ENCODE measurements around the gene ZNF844. TPM values are rescaled to one million over a fixed set of nuclear protein-coding genes. Genes with fewer than 3 reads are reported as not detected.
A peak's percentile ranks its signal among the peaks of the same experiment; 100 is the strongest.

The ZNF844 gene
- total and polyA plus RNA-seq, 2 of the 8 experiments (the other 6 are each of a cell fraction or from before 2014, with no cell fraction given) = 3.1 to 9.8 TPM

- H3K4ac ChIP-seq (replicated peaks; ENCODE audit: insufficient read length, low read depth, low read length) = peak within 1 kb of the TSS; percentile 73
- H2AK5ac ChIP-seq (ENCODE audit: low read depth, low read length) = no peak within 1 kb of the TSS
- H3K4me2 ChIP-seq (ENCODE audit: insufficient read depth in 1 of 2, low read depth in 2 of 2, low read length in 2 of 2) = peak within 1 kb of the TSS; percentile 70 to 84
- H3K27me3 ChIP-seq (replicated peaks in 1 of 4; ENCODE audit: control insufficient read depth in 3 of 4, extremely low read depth in 1 of 4, insufficient read depth in 3 of 4, low read length in 3 of 4) = no peaks in the 10 kb centered on the region
- H3K23ac ChIP-seq (ENCODE audit: insufficient read length) = no peak within 1 kb of the TSS
- CTCF ChIA-PET (ENCODE audit: partially characterized antibody) = interaction anchor here (0.8 to 3.4 kb wide), 12 partner anchors 14 to 173 kb away, joined by 3 to 11 read pairs (median 3); partner anchors contain the start of genes ZNF20 and ZNF763
- peaks cover 0 to 3% (median 0%) of the 10 kb centered on the region in 4 experiments; a peak in 2 of 8 replicates for H3K36me3 ChIP-seq (ENCODE audit: control insufficient read depth in 2 of 4, insufficient read depth in 4 of 4, low read length in 3 of 4)
- peak; percentile 87 for FAIRE-seq
- peak within 1 kb of the TSS; percentile 42 to 92 (median 86) for H3K4me3 ChIP-seq (ENCODE audit: extremely low read depth in 1 of 4, insufficient read depth in 2 of 4, low read depth in 3 of 4, low read length in 4 of 4)
- peaks cover 0 to 6% (median 4%) of the 10 kb centered on the region in 4 experiments; a peak in 3 of 7 replicates for H3K4me1 ChIP-seq (replicated peaks in 1 of 4; ENCODE audit: control insufficient read depth in 3 of 4, insufficient read depth in 4 of 4, low read length in 3 of 4)
- H2BK15ac ChIP-seq (ENCODE audit: low read length) = 0 out of 2 replicates have a peak within 1 kb of the TSS, but pooled peaks have one; percentile 46
- peak within 1 kb of the TSS; percentile 96; the same call in 1 of the 2 replicates for H4K8ac ChIP-seq (ENCODE audit: extremely low read depth, insufficient read depth, low read length)
- H2AFZ ChIP-seq (ENCODE audit: low read length) = no peak within 1 kb of the TSS
- peaks cover 0 to 4% of the 10 kb centered on the region in 2 experiments; a peak in 2 of 4 replicates for H3K79me2 ChIP-seq (ENCODE audit: control insufficient read depth in 1 of 2, insufficient read depth in 2 of 2, low read length in 2 of 2)
- H2BK5ac ChIP-seq (ENCODE audit: low read depth, low read length) = peak within 1 kb of the TSS; percentile 72
- H4K20me1 ChIP-seq (replicated peaks in 1 of 2; ENCODE audit: control insufficient read depth in 1 of 2, insufficient read depth in 2 of 2, low read length in 2 of 2) = no peaks in the 10 kb centered on the region
- 1% methylated on average over 27 of the region's 46 CpGs; no CpG with 5 or more reads in 1 of the 2 experiments for WGBS, 2 experiments (ENCODE audit: extremely low coverage in 1 of 2, insufficient coverage in 1 of 2, insufficient read length in 1 of 2, insufficient replicate concordance in 2 of 2, low coverage in 1 of 2, low lambda C conversion rate in 2 of 2, missing lambda C conversion rate in 1 of 2)
- peak within 1 kb of the TSS; percentile 43 for H3K56ac ChIP-seq (replicated peaks; ENCODE audit: insufficient read length, low read depth, low read length)
- peak within 1 kb of the TSS; percentile 61 to 77 (median 65) for H3K9ac ChIP-seq (replicated peaks in 1 of 4; ENCODE audit: extremely low read depth in 1 of 4, low read depth in 3 of 4, low read length in 3 of 4)
- H4K5ac ChIP-seq (ENCODE audit: insufficient read length, low read depth, low read length) = peak within 1 kb of the TSS; percentile 82
- H3K27ac ChIP-seq (ENCODE audit: low read depth, low read length) = peak within 1 kb of the TSS; percentile 84; the same call in 1 of the 2 replicates
- DNase-seq (ENCODE audit: low read depth in 1 of 2, low spot score in 2 of 2) = peak; percentile 95 to 97
- H2BK120ac ChIP-seq (replicated peaks; ENCODE audit: low read depth, low read length) = no peak within 1 kb of the TSS
- H4K91ac ChIP-seq (replicated peaks; ENCODE audit: insufficient read length, low read length) = no peak within 1 kb of the TSS
- H3K18ac ChIP-seq (ENCODE audit: extremely low read depth, low read length) = peak within 1 kb of the TSS; percentile 71
- no peak within 1 kb of the TSS for H3K14ac ChIP-seq (ENCODE audit: insufficient read length)
- POLR2A ChIA-PET (ENCODE audit: partially characterized antibody) = interaction anchor here (0.8 to 7.9 kb wide), 33 partner anchors 9 to 312 kb away, joined by 3 to 72 read pairs (median 5); partner anchors contain the start of genes ZNF136, ZNF20, ZNF433 and ZNF442
- peaks cover 3% of the 10 kb centered on the region for H3K23me2 ChIP-seq (ENCODE audit: low read depth, low read length)
- H2BK20ac ChIP-seq (ENCODE audit: low read length) = no peak within 1 kb of the TSS; the same call in 1 of the 2 replicates
- H3K9me3 ChIP-seq (ENCODE audit: insufficient read depth in 2 of 2, low read depth in 1 of 2, low read length in 1 of 2) = peaks cover 4 to 9% of the 10 kb centered on the region in 2 experiments; a peak in 3 of 4 replicates
- H2BK12ac ChIP-seq (ENCODE audit: low read depth, low read length) = peak within 1 kb of the TSS; percentile 40; the same call in 1 of the 2 replicates
- H3K79me1 ChIP-seq (ENCODE audit: low read depth, low read length) = no peaks in the 10 kb centered on the region
- TF ChIP-seq E2F6 (IDR thresholded peaks at IDR 0.05) = peak; percentile 84
- no peak for TF ChIP-seq RNF2 (IDR thresholded peaks at IDR 0.05; ENCODE audit: borderline replicate concordance, low read depth, low read length, missing control alignments, poor library complexity, severe bottlenecking)
- no peak for TF ChIP-seq CHD1 (IDR thresholded peaks at IDR 0.05; ENCODE audit: low read depth, low read length)
- no peak for TF ChIP-seq USF2 (IDR thresholded peaks at IDR 0.05; ENCODE audit: low read length)
- no peak for TF ChIP-seq SUZ12 (IDR thresholded peaks at IDR 0.05; ENCODE audit: low read length)
- no peak for TF ChIP-seq SIRT6 (IDR thresholded peaks at IDR 0.05; ENCODE audit: low read length)
- no peak for TF ChIP-seq SIX5 (IDR thresholded peaks at IDR 0.05; ENCODE audit: low read depth, low read length)
- TF ChIP-seq SRF (IDR thresholded peaks at IDR 0.05; ENCODE audit: low read depth, low read length) = no peak
- TF ChIP-seq BCL11A (IDR thresholded peaks at IDR 0.05; ENCODE audit: low read depth in 2 of 2, low read length in 2 of 2) = no peak
- TF ChIP-seq CEBPB (IDR thresholded peaks at IDR 0.05; ENCODE audit: low read depth, low read length) = no peak
Measured at GRCh38 chr19:12052497-12053169, 11.9 kb upstream of the ZNF844 start, which contains the start of gene ZNF878. Gene ZNF878 (minus strand): TSS chr19:12052961. CDS start chr19:12052801, 160 bp downstream.

All from H1 (cell line).